MM.1S (cell line): ENCODE measurements around the gene KCNH1.

ENCODE experiments used
- DNase-seq: peaks from one replicate; pipeline ENCODE4 v3.0.0-alpha.2; 2015
- H2AFZ ChIP-seq: fragments of 300-600 bp; sonication (generic); 2 replicates; pipeline ENCODE4 v1.6.0; 2016; ENCODE audit warnings: antibody characterized with exemption, low read length
- H3F3A ChIP-seq: fragments of 300-600 bp; sonication (generic); 2 replicates; pipeline ENCODE4 v1.6.1; 2016; ENCODE audit warnings: mild to moderate bottlenecking, antibody characterized with exemption, low read length, moderate library complexity, mixed read lengths; ENCODE audit not compliant: insufficient read depth
- H3K27ac ChIP-seq: fragments of 300-600 bp; sonication (generic); 2 replicates; pipeline ENCODE4 v1.5.1; 2016; ENCODE audit warnings: mild to moderate bottlenecking, low read length
- H3K27me3 ChIP-seq: fragments of 300-600 bp; sonication (generic); replicated peaks from 2 replicates; pipeline ENCODE4 v1.6.0; 2016; ENCODE audit warnings: low read length; ENCODE audit not compliant: insufficient read depth
- H3K36me3 ChIP-seq: fragments of 300-600 bp; sonication (generic); replicated peaks from 2 replicates; pipeline ENCODE4 v1.6.1; 2016; ENCODE audit warnings: mild to moderate bottlenecking, low read length, mixed read lengths; ENCODE audit not compliant: insufficient read depth
- H3K4me1 ChIP-seq: fragments of 300-600 bp; sonication (generic); 2 replicates; pipeline ENCODE4 v1.6.1; 2016; ENCODE audit warnings: low read length, mixed read lengths
- H3K4me2 ChIP-seq: fragments of 300-600 bp; sonication (generic); 2 replicates; pipeline ENCODE4 v1.6.0; 2016; ENCODE audit warnings: low read depth, low read length
- H3K4me3 ChIP-seq: fragments of 300-600 bp; sonication (generic); 2 replicates; pipeline ENCODE4 v1.5.1; 2016; ENCODE audit warnings: low read length, mixed read lengths
- H3K79me2 ChIP-seq: fragments of 300-600 bp; sonication (generic); 2 replicates; pipeline ENCODE4 v1.6.1; 2016; ENCODE audit warnings: mixed run types, low read length, mixed read lengths
- H3K9ac ChIP-seq: fragments of 300-600 bp; sonication (generic); 2 replicates; pipeline ENCODE4 v1.6.1; 2016; ENCODE audit warnings: low read length, mixed read lengths
- H3K9me2 ChIP-seq: fragments of 300-600 bp; sonication (generic); replicated peaks from 2 replicates; pipeline ENCODE4 v1.6.1; 2016; ENCODE audit warnings: mild to moderate bottlenecking, low read length, mixed read lengths; ENCODE audit not compliant: insufficient read depth
- H3K9me3 ChIP-seq: fragments of 300-600 bp; sonication (generic); replicated peaks from 2 replicates; pipeline ENCODE4 v1.6.1; 2016; ENCODE audit warnings: mild to moderate bottlenecking, low read length, mixed read lengths; ENCODE audit not compliant: insufficient read depth
- H4K20me1 ChIP-seq: fragments of 300-600 bp; sonication (generic); 2 replicates; pipeline ENCODE4 v1.6.1; 2016; ENCODE audit warnings: mild to moderate bottlenecking, low read length, moderate library complexity, mixed read lengths; ENCODE audit not compliant: insufficient read depth
- EZH2 ChIP-seq: fragments of 300-600 bp; sonication (generic); optimal IDR thresholded peaks from 2 replicates; pipeline ENCODE3; 2017; ENCODE audit warnings: low read depth, mild to moderate bottlenecking, antibody characterized with exemption, low read length, mixed read lengths
- EZH2phosphoT487 ChIP-seq: fragments of 300-600 bp; sonication (generic); IDR thresholded peaks from 2 replicates; pipeline ENCODE4 v1.6.1; 2018; ENCODE audit warnings: antibody characterized with exemption, low read length
- TF ChIP-seq, protein P1 (sequence below): fragments of 300-600 bp; sonication (generic); IDR thresholded peaks from 2 replicates; pipeline ENCODE4 v1.5.1; 2016; ENCODE audit warnings: antibody characterized with exemption, low read length, mixed read lengths

The KCNH1 gene

DNA sequence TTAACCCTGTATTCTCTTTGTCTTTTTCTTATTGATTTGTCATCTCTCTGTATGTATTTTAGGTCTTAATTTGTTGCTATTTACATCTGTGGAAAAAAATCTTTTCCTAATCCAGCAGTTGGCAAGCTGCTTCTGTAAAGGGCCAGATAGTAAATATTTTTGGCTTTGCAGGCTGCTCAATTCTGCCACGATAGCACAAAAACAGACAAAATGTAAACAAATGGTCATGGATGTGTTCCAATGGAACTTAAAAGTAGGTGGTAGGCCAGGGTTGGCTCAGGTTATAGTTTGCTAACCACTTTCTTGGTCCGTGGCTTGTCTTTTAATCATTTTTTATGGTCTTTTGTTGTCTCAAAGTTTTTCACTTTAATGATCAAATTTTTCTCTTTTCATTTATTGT lies 433.4 kb downstream of the KCNH1 start:
- Histone ChIP-seq H3K36me3 (no peaks in the 10 kb centered on the region), H3K79me2 (no peaks in the 10 kb centered on the region), H3K9ac (no peak overlapping the region), H3K9me3 (no peaks in the 10 kb centered on the region), H2AFZ (no peak overlapping the region), H3F3A (peaks cover 15% of the 10 kb centered on the region), H4K20me1 (no peaks in the 10 kb centered on the region), H3K9me2 (no peaks in the 10 kb centered on the region), H3K4me3 (no peak overlapping the region), H3K27ac (no peak overlapping the region), H3K4me2 (no peak overlapping the region), H3K4me1 (peaks cover 26% of the 10 kb centered on the region), H3K27me3 (no peaks in the 10 kb centered on the region)
- no peak for DNase-seq
- TF ChIP-seq EZH2phosphoT487, result no peak
- no peak for TF ChIP-seq EZH2
- TF ChIP-seq, protein P1, sequence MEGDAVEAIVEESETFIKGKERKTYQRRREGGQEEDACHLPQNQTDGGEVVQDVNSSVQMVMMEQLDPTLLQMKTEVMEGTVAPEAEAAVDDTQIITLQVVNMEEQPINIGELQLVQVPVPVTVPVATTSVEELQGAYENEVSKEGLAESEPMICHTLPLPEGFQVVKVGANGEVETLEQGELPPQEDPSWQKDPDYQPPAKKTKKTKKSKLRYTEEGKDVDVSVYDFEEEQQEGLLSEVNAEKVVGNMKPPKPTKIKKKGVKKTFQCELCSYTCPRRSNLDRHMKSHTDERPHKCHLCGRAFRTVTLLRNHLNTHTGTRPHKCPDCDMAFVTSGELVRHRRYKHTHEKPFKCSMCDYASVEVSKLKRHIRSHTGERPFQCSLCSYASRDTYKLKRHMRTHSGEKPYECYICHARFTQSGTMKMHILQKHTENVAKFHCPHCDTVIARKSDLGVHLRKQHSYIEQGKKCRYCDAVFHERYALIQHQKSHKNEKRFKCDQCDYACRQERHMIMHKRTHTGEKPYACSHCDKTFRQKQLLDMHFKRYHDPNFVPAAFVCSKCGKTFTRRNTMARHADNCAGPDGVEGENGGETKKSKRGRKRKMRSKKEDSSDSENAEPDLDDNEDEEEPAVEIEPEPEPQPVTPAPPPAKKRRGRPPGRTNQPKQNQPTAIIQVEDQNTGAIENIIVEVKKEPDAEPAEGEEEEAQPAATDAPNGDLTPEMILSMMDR, result no peak

DNA sequence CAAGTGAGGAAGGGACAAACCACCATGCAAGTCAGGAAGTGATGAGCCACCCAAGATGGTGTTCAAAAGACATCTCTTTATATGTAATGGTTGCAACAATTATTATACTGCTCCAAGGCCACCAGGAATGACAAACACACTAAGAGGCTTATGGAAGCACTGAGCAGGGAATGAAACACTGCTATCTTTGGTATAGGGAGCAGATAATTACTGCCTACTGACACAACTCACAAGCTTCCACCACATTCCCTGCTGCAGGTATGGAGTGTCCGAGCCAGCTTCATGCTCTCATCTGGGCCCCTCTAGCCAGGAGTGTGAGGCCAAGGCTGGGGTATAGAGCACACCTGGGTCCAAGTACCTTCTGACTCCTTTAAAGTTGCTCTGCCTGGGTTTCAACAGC lies 433.9 kb downstream of the KCNH1 start:
- H3K4me2 ChIP-seq, result no peak overlapping the region
- H2AFZ ChIP-seq, result no peak overlapping the region
- no peaks in the 10 kb centered on the region for H3K27me3 ChIP-seq
- no peaks in the 10 kb centered on the region for H3K9me2 ChIP-seq
- H3K4me1 ChIP-seq, result peaks cover 30% of the 10 kb centered on the region
- no peak overlapping the region for H3K4me3 ChIP-seq
- no peak overlapping the region for H3K9ac ChIP-seq
- no peak overlapping the region for H3K27ac ChIP-seq
- no peaks in the 10 kb centered on the region for H4K20me1 ChIP-seq
- peaks cover 15% of the 10 kb centered on the region for H3F3A ChIP-seq
- H3K9me3 ChIP-seq, result no peaks in the 10 kb centered on the region
- DNase-seq, result no peak
- H3K79me2 ChIP-seq, result no peaks in the 10 kb centered on the region
- no peak for TF ChIP-seq EZH2
- TF ChIP-seq EZH2phosphoT487, result no peak
- TF ChIP-seq, protein P1, result no peak
- no peaks in the 10 kb centered on the region for H3K36me3 ChIP-seq

DNA sequence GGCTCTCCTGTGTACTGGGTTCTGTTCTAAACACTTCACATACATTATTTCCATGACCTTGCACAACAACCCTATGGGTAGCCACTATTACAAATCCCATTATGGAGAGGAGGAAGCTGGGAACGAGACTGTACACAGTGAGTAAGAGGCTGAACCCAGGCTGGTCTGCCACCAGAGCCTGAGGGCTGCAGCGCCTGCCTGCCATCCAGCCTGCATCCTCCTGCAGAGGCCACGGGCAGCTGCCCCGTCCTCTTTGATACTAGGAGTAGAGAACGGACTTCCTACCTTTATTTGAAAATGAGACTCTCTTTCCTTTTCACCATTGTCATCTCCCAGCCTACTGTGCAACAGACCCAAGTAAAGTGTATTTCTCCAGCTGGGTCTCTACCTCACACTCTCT lies 435.3 kb downstream of the KCNH1 start:
- no peaks in the 10 kb centered on the region for H3K36me3 ChIP-seq
- no peaks in the 10 kb centered on the region for H3K27me3 ChIP-seq
- H4K20me1 ChIP-seq, result no peaks in the 10 kb centered on the region
- no peaks in the 10 kb centered on the region for H3K79me2 ChIP-seq
- no peak overlapping the region for H2AFZ ChIP-seq
- no peaks in the 10 kb centered on the region for H3K9me3 ChIP-seq
- H3K9ac ChIP-seq, result no peak overlapping the region
- no peak for DNase-seq
- H3K4me2 ChIP-seq, result no peak overlapping the region
- TF ChIP-seq EZH2 (no peak), EZH2phosphoT487 (no peak)
- TF ChIP-seq, protein P1, result no peak
- no peaks in the 10 kb centered on the region for H3K9me2 ChIP-seq
- H3K4me1 ChIP-seq, result peaks cover 33% of the 10 kb centered on the region
- H3K4me3 ChIP-seq, result no peak overlapping the region
- H3F3A ChIP-seq, result peaks cover 15% of the 10 kb centered on the region
- H3K27ac ChIP-seq, result no peak overlapping the region
